ENCODE results near the gene ZC3H18. TPM values are rescaled to one million over a fixed set of nuclear protein-coding genes. Genes with fewer than 3 reads are reported as not detected.

ZC3H18 gene
- total RNA-seq, 1 experiment from 2014 or later: 7.9 TPM

GRCh38 chr16:88549671-88550245 is 20.4 kb upstream of the ZC3H18 start:
- no peak for DNase-seq (ENCODE audit: low read depth)

- no peak for DNase-seq (ENCODE audit: low read depth)
These were observed 19.9 kb upstream of the ZC3H18 start for GRCh38 chr16:88550246-88550661.

- no peak for DNase-seq (ENCODE audit: low read depth)
These were observed 18.0 kb upstream of the ZC3H18 start for GRCh38 chr16:88552166-88552565.

- DNase-seq (ENCODE audit: low read depth): no peak
These were observed 17.4 kb upstream of the ZC3H18 start for GRCh38 chr16:88552815-88553214.

GRCh38 chr16:88553739-88554138 is 16.5 kb upstream of the ZC3H18 start:
- DNase-seq (ENCODE audit: low read depth): no peak

- no peak for DNase-seq (ENCODE audit: low read depth)
These were observed 15.4 kb upstream of the ZC3H18 start for GRCh38 chr16:88554711-88555264.

GRCh38 chr16:88556294-88556988 is 13.8 kb upstream of the ZC3H18 start:
- no peak for DNase-seq (ENCODE audit: low read depth)

- peak; percentile 79 for DNase-seq (ENCODE audit: low read depth)
These were observed 11.5 kb upstream of the ZC3H18 start for GRCh38 chr16:88558457-88559442.

GRCh38 chr16:88560714-88561484 is 9.3 kb upstream of the ZC3H18 start:
- DNase-seq (ENCODE audit: low read depth): peak; percentile 38

- DNase-seq (ENCODE audit: low read depth): peak; percentile 48
These were observed 8.5 kb upstream of the ZC3H18 start for GRCh38 chr16:88561485-88562359.

- DNase-seq (ENCODE audit: low read depth): peak; percentile 53
These were observed 4.0 kb upstream of the ZC3H18 start for GRCh38 chr16:88566158-88566557.

- no peak for DNase-seq (ENCODE audit: low read depth)
These were observed 1.2 kb upstream of the ZC3H18 start for GRCh38 chr16:88568710-88569613.

- peak; percentile 14 for DNase-seq (ENCODE audit: low read depth)
These were observed 604 bp upstream of the ZC3H18 start for GRCh38 chr16:88569614-88569984.

GRCh38 chr16:88570691-88571092 is 489 bp downstream of the ZC3H18 start:
- peak; percentile 26 for DNase-seq (ENCODE audit: low read depth)

GRCh38 chr16:88575251-88575650 is 5.0 kb downstream of the ZC3H18 start:
- no peak for DNase-seq (ENCODE audit: low read depth)

GRCh38 chr16:88576307-88576706 is 6.1 kb downstream of the ZC3H18 start:
- DNase-seq (ENCODE audit: low read depth): no peak

- DNase-seq (ENCODE audit: low read depth): no peak
These were observed 7.0 kb downstream of the ZC3H18 start for GRCh38 chr16:88577166-88577565.

- no peak for DNase-seq (ENCODE audit: low read depth)
These were observed 8.5 kb downstream of the ZC3H18 start for GRCh38 chr16:88578446-88579313.

Measured in RPMI7951 (cell line).